MM.1S (cell line): ENCODE results near the gene CST9L.

Experiments used
- EZH2 ChIP-seq: fragments of 300-600 bp; sonication (generic); optimal IDR thresholded peaks from 2 replicates; pipeline ENCODE3; 2017; ENCODE audit warnings: low read depth, mild to moderate bottlenecking, antibody characterized with exemption, low read length, mixed read lengths
- EZH2phosphoT487 ChIP-seq: fragments of 300-600 bp; sonication (generic); IDR thresholded peaks from 2 replicates; pipeline ENCODE4 v1.6.1; 2018; ENCODE audit warnings: antibody characterized with exemption, low read length
- TF ChIP-seq, protein P1 (sequence below): fragments of 300-600 bp; sonication (generic); IDR thresholded peaks from 2 replicates; pipeline ENCODE4 v1.5.1; 2016; ENCODE audit warnings: antibody characterized with exemption, low read length, mixed read lengths

DNA sequence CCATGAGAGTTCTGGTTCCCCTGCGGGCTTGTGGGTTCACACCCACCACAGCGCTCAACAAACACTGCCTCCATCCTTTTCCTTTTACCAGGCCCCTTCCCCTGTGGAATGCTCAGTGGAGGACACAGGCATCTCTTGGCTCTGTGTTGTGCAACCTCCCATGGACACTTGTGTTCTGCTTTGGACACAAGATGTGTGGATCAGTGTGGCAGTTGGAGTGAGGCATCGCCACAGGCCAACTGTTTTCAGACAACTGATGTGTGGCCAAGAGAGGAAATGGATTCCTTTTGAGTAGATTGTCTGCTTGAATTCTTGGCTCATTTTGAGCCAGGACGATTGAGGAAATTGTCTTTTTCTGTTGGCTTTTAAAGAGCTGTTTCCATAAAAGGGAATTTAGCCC is 50.6 kb downstream of the CST9L start:
- TF ChIP-seq, protein P1, sequence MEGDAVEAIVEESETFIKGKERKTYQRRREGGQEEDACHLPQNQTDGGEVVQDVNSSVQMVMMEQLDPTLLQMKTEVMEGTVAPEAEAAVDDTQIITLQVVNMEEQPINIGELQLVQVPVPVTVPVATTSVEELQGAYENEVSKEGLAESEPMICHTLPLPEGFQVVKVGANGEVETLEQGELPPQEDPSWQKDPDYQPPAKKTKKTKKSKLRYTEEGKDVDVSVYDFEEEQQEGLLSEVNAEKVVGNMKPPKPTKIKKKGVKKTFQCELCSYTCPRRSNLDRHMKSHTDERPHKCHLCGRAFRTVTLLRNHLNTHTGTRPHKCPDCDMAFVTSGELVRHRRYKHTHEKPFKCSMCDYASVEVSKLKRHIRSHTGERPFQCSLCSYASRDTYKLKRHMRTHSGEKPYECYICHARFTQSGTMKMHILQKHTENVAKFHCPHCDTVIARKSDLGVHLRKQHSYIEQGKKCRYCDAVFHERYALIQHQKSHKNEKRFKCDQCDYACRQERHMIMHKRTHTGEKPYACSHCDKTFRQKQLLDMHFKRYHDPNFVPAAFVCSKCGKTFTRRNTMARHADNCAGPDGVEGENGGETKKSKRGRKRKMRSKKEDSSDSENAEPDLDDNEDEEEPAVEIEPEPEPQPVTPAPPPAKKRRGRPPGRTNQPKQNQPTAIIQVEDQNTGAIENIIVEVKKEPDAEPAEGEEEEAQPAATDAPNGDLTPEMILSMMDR: no peak
- TF ChIP-seq EZH2 (no peak), EZH2phosphoT487 (no peak)
